Trophoblast cell (in vitro differentiated cells and primary cell): ENCODE measurements around the gene PKD2L1.

Experiments
- DNase-seq, 2 donors: peaks; one replicate each; pipeline ENCODE4 v3.0.0-alpha.2; 2016
- H2AFZ ChIP-seq: 2 replicates; pipeline ENCODE4 v1.6.1; 2013; ENCODE audit warnings: low read length, moderate library complexity, mild to moderate bottlenecking; ENCODE audit not compliant: insufficient read depth, poor library complexity
- H2AK5ac ChIP-seq: 2 replicates; pipeline ENCODE4 v1.6.1; 2013; ENCODE audit warnings: mild to moderate bottlenecking, low read length
- H2BK120ac ChIP-seq: 2 replicates; pipeline ENCODE4 v1.6.1; 2013; ENCODE audit warnings: low read length, mild to moderate bottlenecking, moderate library complexity; ENCODE audit not compliant: insufficient read depth, poor library complexity
- H2BK12ac ChIP-seq: 2 replicates; pipeline ENCODE4 v1.6.1; 2013; ENCODE audit warnings: mild to moderate bottlenecking, low read length, moderate library complexity
- H2BK5ac ChIP-seq: 2 replicates; pipeline ENCODE4 v1.6.1; 2013; ENCODE audit warnings: low read length, low read depth, moderate library complexity, mild to moderate bottlenecking; ENCODE audit not compliant: poor library complexity
- H3K14ac ChIP-seq: 2 replicates; pipeline ENCODE4 v1.6.1; 2013; ENCODE audit warnings: mild to moderate bottlenecking, low read length
- H3K18ac ChIP-seq: 2 replicates; pipeline ENCODE4 v1.6.1; 2013; ENCODE audit warnings: mild to moderate bottlenecking, low read length
- H3K23ac ChIP-seq: 2 replicates; pipeline ENCODE4 v1.6.1; 2013; ENCODE audit warnings: low read length
- H3K27ac ChIP-seq: 2 replicates; pipeline ENCODE4 v1.5.1; 2013; ENCODE audit warnings: low read depth, mild to moderate bottlenecking, inconsistent platforms, low read length, moderate library complexity
- H3K27me3 ChIP-seq: 2 replicates; pipeline ENCODE4 v1.6.1; 2013; ENCODE audit warnings: inconsistent platforms, mild to moderate bottlenecking, low read length, moderate library complexity; ENCODE audit not compliant: insufficient read depth
- H3K36me3 ChIP-seq, 2 experiments: 1 replicate in 1 of 2; 2 replicates in 1 of 2; pipeline ENCODE4 v1.6.1; 2013; ENCODE audit warnings: low read length in 2 of 2, mild to moderate bottlenecking in 2 of 2, moderate library complexity in 1 of 2; ENCODE audit not compliant: insufficient read depth in 2 of 2, control insufficient read depth in 1 of 2
- H3K4ac ChIP-seq: 2 replicates; pipeline ENCODE4 v1.6.1; 2013; ENCODE audit warnings: low read depth, mild to moderate bottlenecking, low read length, moderate library complexity
- H3K4me1 ChIP-seq, 2 experiments: 1 replicate in 1 of 2; 2 replicates in 1 of 2; pipeline ENCODE4 v1.6.1; 2013; ENCODE audit warnings: low read length in 2 of 2, mild to moderate bottlenecking in 2 of 2, moderate library complexity in 1 of 2; ENCODE audit not compliant: insufficient read depth in 2 of 2, control insufficient read depth in 1 of 2
- H3K4me2 ChIP-seq: 2 replicates; pipeline ENCODE4 v1.6.1; 2013; ENCODE audit warnings: inconsistent platforms, mild to moderate bottlenecking, low read length, moderate library complexity
- H3K4me3 ChIP-seq: 2 replicates; pipeline ENCODE4 v1.5.1; 2013; ENCODE audit warnings: mild to moderate bottlenecking, low read depth, low read length, inconsistent platforms
- H3K79me1 ChIP-seq: one replicate; pipeline ENCODE4 v1.6.1; 2013; ENCODE audit warnings: low read length
- H3K79me2 ChIP-seq: 2 replicates; pipeline ENCODE4 v1.6.1; 2013; ENCODE audit warnings: low read length, mild to moderate bottlenecking; ENCODE audit not compliant: control insufficient read depth, insufficient read depth, poor library complexity
- H3K9ac ChIP-seq: 2 replicates; pipeline ENCODE4 v1.6.1; 2013; ENCODE audit warnings: mild to moderate bottlenecking, low read length
- H3K9me3 ChIP-seq: 2 replicates; pipeline ENCODE4 v1.6.1; 2013; ENCODE audit warnings: low read depth, mild to moderate bottlenecking, control low read depth, inconsistent platforms, low read length; ENCODE audit not compliant: insufficient read depth
- H4K12ac ChIP-seq: 2 replicates; pipeline ENCODE4 v1.6.1; 2013; ENCODE audit warnings: low read depth, mild to moderate bottlenecking, low read length, moderate library complexity
- H4K8ac ChIP-seq: 2 replicates; pipeline ENCODE4 v1.6.1; 2013; ENCODE audit warnings: low read depth, mild to moderate bottlenecking, low read length, moderate library complexity
- H4K91ac ChIP-seq: one replicate; pipeline ENCODE4 v1.6.1; 2013; ENCODE audit warnings: low read depth, mild to moderate bottlenecking, low read length, moderate library complexity
- WGBS: extraction: QIAGEN DNeasy Blood & Tissue Kit; methylation state at CpG from one replicate; pipeline ENCODE4 v1.1.7; 2013; ENCODE audit warnings: missing lambda C conversion rate; ENCODE audit not compliant: insufficient read length, insufficient coverage; ENCODE audit errors: extremely low coverage; 5-methylcytosine and 5-hydroxymethylcytosine counted together

PKD2L1 gene

GRCh38 chr10:100347568-100348195, 17.7 kb upstream of the PKD2L1 start:
- Histone ChIP-seq H2BK5ac (peak overlapping the region; percentile 98), H3K18ac (peak overlapping the region; percentile 99), H3K27me3 (no peaks in the 10 kb centered on the region), H2AFZ (peak overlapping the region; percentile 73), H2BK120ac (peak overlapping the region; percentile 81), H2BK12ac (peak overlapping the region; percentile 52), H3K9me3 (no peaks in the 10 kb centered on the region), H4K91ac (peak overlapping the region; percentile 98), H3K4me2 (peak overlapping the region; percentile 85), H4K12ac (peak overlapping the region; percentile 61), H3K4me3 (peak overlapping the region; percentile 87), H3K23ac (no peak overlapping the region), H3K4me1 (peaks cover 25 to 35% of the 10 kb centered on the region in 2 experiments), H3K79me2 (peaks cover 35% of the 10 kb centered on the region), H3K79me1 (peaks cover 33% of the 10 kb centered on the region), H3K36me3 (peaks cover 31 to 43% of the 10 kb centered on the region in 2 experiments), H2AK5ac (peak overlapping the region; percentile 76), H4K8ac (peak overlapping the region; percentile 76), H3K9ac (peak overlapping the region; percentile 88), H3K27ac (peak overlapping the region; percentile 88), H3K14ac (peak overlapping the region; percentile 98), H3K4ac (peak overlapping the region; percentile 100)
- DNase-seq, result peak in 1 of 2 donors; percentile 71
- WGBS, result no CpG with 5 or more reads among the region's 32 CpGs

- no peaks in the 10 kb centered on the region for H3K9me3 ChIP-seq
- peak within 1 kb of the TSS; percentile 52 for H2BK12ac ChIP-seq
- peaks cover 26 to 36% of the 10 kb centered on the region in 2 experiments for H3K36me3 ChIP-seq
- peak within 1 kb of the TSS; percentile 91 for H3K27ac ChIP-seq
- H3K79me1 ChIP-seq, result peaks cover 36% of the 10 kb centered on the region
- H3K4me1 ChIP-seq, result peaks cover 27 to 35% of the 10 kb centered on the region in 2 experiments
- H3K18ac ChIP-seq, result peak within 1 kb of the TSS; percentile 99
- no CpG with 5 or more reads among the region's 73 CpGs for WGBS
- DNase-seq, result peak; percentile 87 to 89
- H3K4me3 ChIP-seq, result peak within 1 kb of the TSS; percentile 87
- H3K79me2 ChIP-seq, result peaks cover 35% of the 10 kb centered on the region
- H3K9ac ChIP-seq, result peak within 1 kb of the TSS; percentile 88
- peak within 1 kb of the TSS; percentile 98 for H3K14ac ChIP-seq
- H4K12ac ChIP-seq, result peak within 1 kb of the TSS; percentile 61
- peak within 1 kb of the TSS; percentile 76 for H2AK5ac ChIP-seq
- peak within 1 kb of the TSS; percentile 76 for H4K8ac ChIP-seq
- no peak within 1 kb of the TSS for H3K23ac ChIP-seq
- H3K4me2 ChIP-seq, result peak within 1 kb of the TSS; percentile 85
- H3K4ac ChIP-seq, result peak within 1 kb of the TSS; percentile 100
- peak within 1 kb of the TSS; percentile 98 for H4K91ac ChIP-seq
- no peaks in the 10 kb centered on the region for H3K27me3 ChIP-seq
- peak within 1 kb of the TSS; percentile 73 for H2AFZ ChIP-seq
- peak within 1 kb of the TSS; percentile 97 for H2BK120ac ChIP-seq
- peak within 1 kb of the TSS; percentile 98 for H2BK5ac ChIP-seq
Measured at GRCh38 chr10:100346765-100347567, 16.9 kb upstream of the PKD2L1 start, which contains the start of gene SCD. Gene SCD (plus strand): TSS chr10:100347233. CDS start chr10:100347505, 272 bp downstream.

DNA sequence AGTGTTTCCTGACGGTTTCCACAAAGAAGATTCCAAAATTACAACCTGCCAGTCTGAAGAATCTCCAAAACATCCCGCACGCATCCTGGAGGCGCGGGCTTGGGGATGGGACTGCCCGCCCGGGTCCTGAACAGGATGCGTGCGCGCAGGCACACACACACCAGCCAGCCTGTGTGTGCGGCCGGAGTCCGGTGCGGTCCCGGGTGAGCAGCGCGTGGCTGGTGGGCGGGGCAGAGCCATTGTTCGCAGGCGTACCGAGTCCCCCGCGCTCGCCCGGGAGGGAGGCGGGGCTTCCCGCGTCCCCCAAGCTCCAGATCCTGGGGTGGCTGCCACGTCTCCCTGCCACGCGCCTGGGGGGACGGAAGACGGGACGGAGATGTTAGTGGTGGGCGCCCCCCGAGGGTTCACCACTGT, 16.3 kb upstream of the PKD2L1 start:
- Histone ChIP-seq H2BK12ac (peak overlapping the region; percentile 46), H2AK5ac (peak overlapping the region; percentile 18), H3K4me2 (peak overlapping the region; percentile 64), H3K27me3 (no peaks in the 10 kb centered on the region), H4K8ac (peak overlapping the region; percentile 44), H3K4me1 (peaks cover 29 to 30% of the 10 kb centered on the region in 2 experiments), H3K14ac (peak overlapping the region; percentile 83), H2AFZ (peak overlapping the region; percentile 61), H3K27ac (peak overlapping the region; percentile 91), H4K91ac (peak overlapping the region; percentile 98), H3K4ac (peak overlapping the region; percentile 61), H3K36me3 (peaks cover 22 to 30% of the 10 kb centered on the region in 2 experiments), H2BK120ac (peak overlapping the region; percentile 97), H3K9me3 (no peaks in the 10 kb centered on the region), H3K9ac (no peak overlapping the region), H3K4me3 (peak overlapping the region; percentile 87), H3K18ac (peak overlapping the region; percentile 92), H2BK5ac (peak overlapping the region; percentile 93), H3K79me1 (peaks cover 37% of the 10 kb centered on the region), H3K23ac (no peak overlapping the region), H4K12ac (peak overlapping the region; percentile 59), H3K79me2 (peaks cover 35% of the 10 kb centered on the region)
- peak; percentile 20 to 57 for DNase-seq
- no CpG with 5 or more reads among the region's 36 CpGs for WGBS

GRCh38 chr10:100345570-100346330, 15.7 kb upstream of the PKD2L1 start:
- peak; percentile 71 to 74 for DNase-seq
- Histone ChIP-seq H3K4me1 (peaks cover 28 to 29% of the 10 kb centered on the region in 2 experiments), H4K12ac (no peak overlapping the region), H3K4me3 (no peak overlapping the region), H3K9ac (no peak overlapping the region), H4K91ac (peak overlapping the region; percentile 98), H3K27ac (peak overlapping the region; percentile 91), H3K14ac (peak overlapping the region; percentile 83), H3K23ac (no peak overlapping the region), H2AK5ac (peak overlapping the region; percentile 10), H3K79me1 (peaks cover 35% of the 10 kb centered on the region), H3K9me3 (no peaks in the 10 kb centered on the region), H2BK120ac (peak overlapping the region; percentile 97), H2AFZ (no peak overlapping the region), H3K4ac (no peak overlapping the region), H3K36me3 (peaks cover 20 to 24% of the 10 kb centered on the region in 2 experiments), H3K4me2 (peak overlapping the region; percentile 64), H2BK12ac (peak overlapping the region; percentile 37), H3K18ac (peak overlapping the region; percentile 38), H2BK5ac (peak overlapping the region; percentile 93), H4K8ac (peak overlapping the region; percentile 44), H3K79me2 (peaks cover 33% of the 10 kb centered on the region), H3K27me3 (no peaks in the 10 kb centered on the region)
- no CpG with 5 or more reads among the region's 9 CpGs for WGBS
